Astrocyte of the spinal cord (primary cell): Measurements from ENCODE around the gene TET2.
A peak's percentile ranks its signal among the peaks of the same experiment; 100 is the strongest.

ENCODE experiments used
- DNase-seq: peaks from one replicate; pipeline ENCODE4 v3.0.0; 2011; ENCODE audit warnings: low read depth, low spot score
- H3K4me3 ChIP-seq: 2 replicates; pipeline ENCODE4 v1.5.1; 2011; ENCODE audit warnings: low read depth, mild to moderate bottlenecking, low read length, moderate library complexity
- CTCF ChIP-seq: IDR thresholded peaks from 2 replicates; pipeline ENCODE4 v1.5.1; 2012; ENCODE audit warnings: low read depth, mild to moderate bottlenecking, low read length, inconsistent platforms
- in situ Hi-C: cut with HindIII; loops from 2 replicates; pipeline ENCODE4 v1.10.0; 2017; ENCODE audit warnings: low sequenced_read_pairs

Gene TET2

GRCh38 chr4:105137121-105137875, 9.4 kb upstream of the TET2 start:
- TF ChIP-seq CTCF, result no peak
- in situ Hi-C loops, result no loop called here
- DNase-seq, result no peak
- H3K4me3 ChIP-seq, result no peak overlapping the region

- no peak for TF ChIP-seq CTCF
- DNase-seq, result no peak
- in situ Hi-C loops, result no loop called here
These were observed 7.0 kb upstream of the TET2 start for GRCh38 chr4:105139646-105140045.

GRCh38 chr4:105140684-105141490, 5.8 kb upstream of the TET2 start:
- in situ Hi-C loops, result no loop called here
- TF ChIP-seq CTCF, result peak; percentile 55
- peak; percentile 27 for DNase-seq
- H3K4me3 ChIP-seq, result no peak overlapping the region

More at GRCh38 chr4:105139646-105140045, 7.0 kb upstream of the TET2 start:
- H3K4me3 ChIP-seq, result no peak overlapping the region

GRCh38 chr4:105145156-105145902, 1.3 kb upstream of the TET2 start:
- peak overlapping the region; percentile 98 for H3K4me3 ChIP-seq
- peak; percentile 20 for DNase-seq
- in situ Hi-C loops, result no loop called here
- TF ChIP-seq CTCF, result no peak

- peak; percentile 22 for DNase-seq
- no peak for TF ChIP-seq CTCF
- peak overlapping the region; percentile 98 for H3K4me3 ChIP-seq
- in situ Hi-C loops, result no loop called here
These were observed 787 bp upstream of the TET2 start for GRCh38 chr4:105145903-105146275.

- no peak for TF ChIP-seq CTCF
- peak overlapping the region; percentile 98 for H3K4me3 ChIP-seq
- in situ Hi-C loops, result no loop called here
- DNase-seq, result no peak
These were observed 408 bp downstream of the TET2 start for GRCh38 chr4:105147016-105147552.
